ENCODE results near the gene FAM78A.
"Not testable (repeated sequence)": the region's sequence is repeated elsewhere in the genome, so short reads cannot be mapped to it uniquely, and the experiment has no call there.

Gene FAM78A

DNA sequence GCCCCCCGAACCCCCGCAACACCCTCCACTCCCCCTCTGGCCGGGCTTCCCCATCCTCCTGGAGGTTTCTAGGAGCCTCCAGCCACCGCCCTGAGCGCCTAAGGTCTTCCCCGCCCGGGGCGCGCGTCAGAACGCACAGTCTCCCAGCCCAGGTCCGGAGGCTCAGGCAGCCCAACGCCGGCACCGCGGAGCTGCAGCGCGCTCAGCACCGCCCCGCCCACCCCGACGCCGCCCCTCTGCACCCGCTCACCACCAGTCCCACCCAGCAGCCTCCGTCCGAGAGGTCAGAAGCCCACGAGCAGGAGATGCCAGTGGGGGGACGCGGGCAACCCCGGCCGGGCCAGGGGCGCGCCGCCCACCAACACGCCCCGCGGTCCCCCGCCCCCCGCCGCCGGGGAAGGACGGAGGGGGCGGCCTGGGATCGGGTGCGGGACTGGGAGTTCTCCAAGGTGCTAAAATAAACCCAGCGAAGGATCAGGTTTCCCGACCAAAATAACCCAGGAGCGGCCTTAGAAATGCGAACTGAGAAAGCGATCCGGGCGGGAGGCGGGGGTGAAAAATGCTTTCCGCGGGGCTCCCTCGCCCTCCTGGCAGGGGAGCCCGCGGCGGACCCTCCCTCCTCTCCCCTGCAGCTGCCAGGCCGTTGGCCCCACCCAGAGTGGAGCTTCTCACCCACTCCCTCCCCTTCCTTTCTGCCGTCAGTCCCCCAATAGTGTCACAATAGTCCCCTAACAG is 6.5 kb upstream of the FAM78A start:
- in situ Hi-C loops (cut with MboI; ENCODE audit: low sequenced_read_pairs), result no loop called here

DNA sequence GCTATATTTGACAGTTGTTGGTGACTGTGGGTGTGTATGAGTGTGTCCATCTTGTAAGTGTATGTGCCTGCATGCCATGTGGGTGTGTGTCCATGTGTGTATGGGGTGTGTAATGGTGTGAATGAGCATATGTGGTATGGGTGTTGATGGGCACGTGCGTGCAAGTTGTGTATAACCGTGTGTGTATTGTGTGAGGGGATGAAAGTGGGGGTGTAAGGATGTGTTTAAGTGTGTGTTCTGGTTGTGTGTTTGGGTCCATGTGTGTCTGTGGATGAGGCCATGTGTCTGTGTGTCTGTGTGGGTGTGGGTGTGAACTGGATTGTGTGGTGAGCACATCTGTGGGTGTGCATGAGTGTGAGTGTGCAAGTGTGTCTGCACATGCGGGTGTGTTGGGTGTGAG is 5.9 kb upstream of the FAM78A start:
- in situ Hi-C loops (cut with MboI; ENCODE audit: low sequenced_read_pairs), result no loop called here

DNA sequence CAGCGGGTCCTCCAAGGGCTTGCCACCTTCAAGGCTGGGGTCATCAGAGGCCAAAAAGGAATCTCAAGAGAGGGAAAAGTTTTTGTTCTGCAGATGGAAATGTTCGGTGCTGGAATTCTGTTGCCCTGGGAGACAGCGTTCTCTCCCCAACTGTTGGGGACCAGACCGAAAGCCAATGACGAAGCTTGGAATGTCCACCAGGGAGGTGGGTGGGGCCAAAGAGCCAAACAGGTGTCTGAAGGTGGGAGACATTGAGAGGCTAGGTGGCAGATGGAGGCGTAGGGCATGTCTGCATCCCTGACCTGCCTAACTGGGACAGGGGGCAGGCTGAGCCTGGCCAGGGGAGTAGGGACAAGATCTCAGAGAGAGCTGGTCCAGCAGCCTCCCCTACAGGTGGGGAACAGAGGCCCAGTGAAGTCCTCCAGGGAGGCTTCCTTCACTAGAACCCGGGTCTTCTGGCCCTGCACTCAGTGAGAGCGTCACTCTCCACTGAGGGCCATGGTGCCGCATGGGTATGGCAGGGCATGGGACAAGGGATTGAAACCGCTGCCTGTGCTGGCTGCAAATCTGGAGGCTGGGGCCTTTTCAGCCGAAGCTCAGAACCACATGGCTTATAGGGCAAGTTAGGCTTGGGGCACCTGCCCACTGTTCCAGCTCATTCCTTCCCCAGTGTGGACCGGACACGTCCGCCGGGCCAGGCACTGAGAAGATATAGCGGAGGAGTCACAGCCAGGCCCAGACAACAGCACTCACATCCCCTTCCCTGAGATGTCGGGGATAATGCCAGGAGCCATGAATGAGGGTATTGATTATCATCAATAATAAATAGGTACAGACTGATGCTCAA is 5.0 kb upstream of the FAM78A start:
- in situ Hi-C loops (cut with MboI; ENCODE audit: low sequenced_read_pairs), result no loop called here

DNA sequence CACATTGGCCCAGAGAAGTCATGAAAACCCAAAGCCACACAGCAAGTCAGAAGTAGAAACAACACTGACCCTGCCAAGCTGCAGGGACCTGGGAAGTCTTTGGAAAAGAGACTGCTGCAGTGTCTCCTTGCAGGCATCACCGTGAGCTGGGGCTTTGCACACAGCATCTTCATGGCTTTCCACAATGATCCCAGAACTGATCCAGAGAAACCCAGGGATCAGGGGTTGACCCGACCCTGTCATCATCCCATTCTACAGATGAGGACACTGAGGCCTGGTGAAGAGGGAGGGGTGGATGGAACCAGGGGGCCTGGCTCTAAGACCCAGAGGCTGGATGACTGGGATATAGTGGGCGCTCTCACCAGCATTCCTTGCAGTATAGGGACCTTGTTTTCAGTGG is 4.3 kb upstream of the FAM78A start:
- in situ Hi-C loops (cut with MboI; ENCODE audit: low sequenced_read_pairs), result no loop called here

DNA sequence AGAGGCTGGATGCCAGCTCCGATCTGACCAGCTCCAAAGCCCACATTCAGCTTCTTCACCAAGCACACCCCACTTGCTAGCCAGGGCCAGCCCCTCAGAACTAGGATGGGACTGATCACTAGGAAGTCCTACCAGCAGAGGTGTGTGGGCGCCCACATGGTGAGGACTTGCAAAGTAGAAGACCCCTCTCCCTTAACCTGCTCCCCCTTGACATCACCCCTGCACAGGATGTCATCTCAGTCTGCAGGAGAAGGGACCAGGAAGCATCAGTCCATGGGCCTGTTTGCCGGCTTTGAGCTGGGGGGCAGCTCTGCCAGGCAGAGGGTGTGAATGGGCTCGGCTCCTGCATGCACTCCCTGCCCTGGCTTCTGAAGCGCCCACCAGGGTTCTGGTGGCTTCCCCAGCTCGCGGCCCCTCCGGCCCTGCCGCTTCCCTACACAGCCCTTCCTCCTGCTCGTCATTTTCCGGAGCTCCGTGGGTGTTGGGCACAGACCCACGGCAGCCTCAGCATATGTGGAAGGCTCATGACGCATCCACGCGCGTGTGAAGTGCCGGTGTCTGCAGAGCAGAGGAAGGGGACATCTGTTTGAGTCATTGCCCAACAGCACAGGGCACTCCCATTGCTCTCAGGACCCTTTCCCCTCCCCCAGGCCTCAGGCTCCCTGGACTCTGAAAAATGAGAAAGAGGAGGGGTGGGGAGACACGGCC is 3.7 kb upstream of the FAM78A start:
- in situ Hi-C loops (cut with MboI; ENCODE audit: low sequenced_read_pairs), result no loop called here

DNA sequence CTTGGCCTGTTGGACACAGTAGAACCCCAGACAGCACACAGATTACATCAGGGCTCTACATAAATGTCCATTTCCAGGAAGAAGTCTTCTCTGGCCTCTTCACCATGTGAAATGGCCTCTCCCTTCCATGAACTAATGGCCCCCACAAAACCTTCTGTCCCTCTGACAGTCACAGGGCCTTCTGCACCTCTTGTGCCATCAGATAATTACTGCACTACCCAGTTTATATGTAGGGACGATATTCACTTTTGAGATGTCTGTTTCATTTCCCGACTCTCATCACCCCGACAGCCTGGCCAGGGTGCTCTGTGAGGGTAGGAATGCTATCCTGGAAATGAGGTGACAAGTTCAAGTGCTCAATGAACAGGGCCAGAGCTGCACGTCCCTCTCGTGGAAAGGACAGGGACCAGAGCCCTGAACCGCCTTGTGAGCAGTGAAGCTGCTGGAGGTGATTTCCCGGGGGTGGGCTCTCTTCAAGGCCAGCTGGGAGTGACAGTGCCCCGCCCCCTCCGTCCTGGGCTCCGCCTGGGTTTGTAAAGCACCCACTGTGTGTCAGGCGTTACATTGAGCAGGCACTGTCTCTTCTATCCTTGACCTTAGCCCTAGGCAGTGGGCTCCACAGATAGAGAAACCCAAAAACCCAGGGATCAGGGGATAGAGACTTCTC is 3.0 kb upstream of the FAM78A start:
- in situ Hi-C loops (cut with MboI; ENCODE audit: low sequenced_read_pairs), result no loop called here

DNA sequence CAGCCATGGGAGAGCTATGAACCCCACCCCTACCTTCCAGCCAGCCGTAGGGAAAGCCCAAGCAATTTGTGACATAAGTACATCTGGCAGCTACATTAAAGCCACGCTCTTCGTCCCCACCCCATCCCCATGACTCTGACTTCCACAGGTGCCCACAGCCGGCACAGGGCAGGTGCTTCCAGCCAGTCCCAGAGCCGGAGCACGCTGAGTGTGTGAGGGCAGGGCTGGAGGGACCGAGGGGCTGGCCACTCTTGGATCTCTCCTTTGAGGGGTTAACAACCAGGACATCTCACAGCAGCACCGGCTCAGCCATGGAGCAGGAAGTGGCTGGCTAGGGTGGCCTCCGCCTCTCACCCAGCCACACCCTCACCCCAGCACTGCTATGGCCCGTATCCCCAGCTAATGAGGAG is 2.4 kb upstream of the FAM78A start:
- in situ Hi-C loops (cut with MboI; ENCODE audit: low sequenced_read_pairs), result no loop called here

DNA sequence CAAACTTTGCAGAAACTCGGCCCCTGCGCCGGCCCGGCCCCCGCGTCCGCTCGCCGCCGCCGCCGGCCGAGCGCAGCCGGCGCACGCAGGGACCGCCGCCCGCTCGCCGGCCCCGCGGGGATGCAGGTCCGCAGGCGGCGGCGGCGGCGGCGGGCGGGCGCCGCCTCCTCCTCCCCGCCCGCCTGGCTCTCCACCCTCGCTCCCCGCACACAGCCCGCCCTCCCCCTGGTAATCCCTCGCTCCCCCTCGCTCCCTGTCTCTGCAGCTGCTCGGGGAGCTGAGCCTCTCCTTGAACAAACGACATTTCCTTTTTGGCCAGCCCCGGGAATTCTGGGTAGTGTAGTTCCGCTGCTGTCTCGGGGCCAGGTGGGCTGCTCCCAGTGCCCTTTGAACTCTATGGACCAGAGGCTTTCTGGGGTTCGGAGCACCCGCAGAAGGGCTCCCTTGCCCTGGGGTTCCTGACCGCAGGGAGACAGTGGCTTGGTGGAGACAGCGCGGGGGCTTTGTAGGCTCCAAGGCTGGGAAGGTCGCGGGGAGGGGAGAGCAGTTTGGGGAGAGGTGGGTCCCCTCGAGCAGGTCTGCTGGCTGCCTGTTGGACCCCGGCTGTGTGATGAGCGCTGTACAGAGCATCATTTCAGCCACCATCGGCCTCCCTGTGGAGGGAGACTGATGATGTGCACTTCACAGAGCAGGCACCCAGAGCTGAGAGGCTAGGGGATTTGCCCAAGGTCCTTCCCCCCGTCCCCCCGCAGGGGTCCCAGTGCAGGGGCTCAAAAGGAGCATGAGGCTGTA is 1.8 kb upstream of the FAM78A start:
- in situ Hi-C loops (cut with MboI; ENCODE audit: low sequenced_read_pairs), result no loop called here

DNA sequence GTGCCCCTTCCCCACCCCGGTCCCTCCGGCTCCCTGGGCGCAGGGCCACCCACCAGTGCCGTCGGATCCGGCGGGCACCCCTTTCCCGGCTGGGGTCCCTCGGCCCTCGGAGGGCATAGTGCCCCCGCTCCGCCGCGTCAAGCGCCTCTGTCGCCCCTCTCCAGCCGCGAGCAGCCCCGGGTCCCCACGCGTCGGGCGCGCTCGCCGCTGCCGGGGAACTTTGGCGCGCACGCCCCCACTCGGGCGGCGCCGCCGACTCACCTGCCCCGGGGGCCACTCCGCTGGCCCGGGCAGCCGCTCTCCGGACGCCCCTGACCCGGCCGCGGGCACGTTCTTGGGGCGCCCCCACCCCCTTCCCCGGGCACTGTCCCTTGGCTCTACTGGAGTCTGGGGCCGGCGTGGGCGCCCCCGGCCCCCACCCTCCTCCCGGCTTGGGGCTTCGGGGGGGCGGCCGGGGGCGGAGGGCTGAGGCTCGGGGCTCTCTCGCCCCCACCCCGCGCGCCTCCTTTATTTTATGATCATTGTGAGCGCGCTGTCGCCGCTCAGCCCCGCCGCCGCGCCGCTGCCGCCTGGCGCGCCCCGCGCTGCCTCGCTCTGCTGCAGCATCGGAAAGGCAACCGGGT is 1.1 kb upstream of the FAM78A start:
- in situ Hi-C loops (cut with MboI; ENCODE audit: low sequenced_read_pairs), result no loop called here

DNA sequence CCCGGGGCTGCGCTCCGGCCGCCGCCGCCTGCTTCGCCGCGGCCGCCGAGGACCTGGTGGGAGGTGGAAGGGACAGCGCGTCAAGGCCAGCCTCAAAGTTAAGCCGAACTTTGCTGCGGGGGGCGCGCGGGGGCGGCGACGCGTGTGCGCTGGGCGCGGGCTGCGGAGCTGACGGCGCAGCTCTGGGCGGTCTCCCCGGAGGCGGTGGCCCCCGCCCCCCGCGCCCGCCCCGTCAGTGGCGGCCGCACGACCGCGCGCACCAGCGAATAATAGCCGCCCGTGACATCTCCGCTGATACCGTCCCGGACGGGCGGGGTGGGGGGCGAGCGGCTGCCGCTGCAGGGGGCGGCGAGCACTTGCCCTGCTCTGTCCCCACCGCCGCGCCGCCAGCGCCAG is 579 bp upstream of the FAM78A start:
- in situ Hi-C loops (cut with MboI; ENCODE audit: low sequenced_read_pairs), result no loop called here

DNA sequence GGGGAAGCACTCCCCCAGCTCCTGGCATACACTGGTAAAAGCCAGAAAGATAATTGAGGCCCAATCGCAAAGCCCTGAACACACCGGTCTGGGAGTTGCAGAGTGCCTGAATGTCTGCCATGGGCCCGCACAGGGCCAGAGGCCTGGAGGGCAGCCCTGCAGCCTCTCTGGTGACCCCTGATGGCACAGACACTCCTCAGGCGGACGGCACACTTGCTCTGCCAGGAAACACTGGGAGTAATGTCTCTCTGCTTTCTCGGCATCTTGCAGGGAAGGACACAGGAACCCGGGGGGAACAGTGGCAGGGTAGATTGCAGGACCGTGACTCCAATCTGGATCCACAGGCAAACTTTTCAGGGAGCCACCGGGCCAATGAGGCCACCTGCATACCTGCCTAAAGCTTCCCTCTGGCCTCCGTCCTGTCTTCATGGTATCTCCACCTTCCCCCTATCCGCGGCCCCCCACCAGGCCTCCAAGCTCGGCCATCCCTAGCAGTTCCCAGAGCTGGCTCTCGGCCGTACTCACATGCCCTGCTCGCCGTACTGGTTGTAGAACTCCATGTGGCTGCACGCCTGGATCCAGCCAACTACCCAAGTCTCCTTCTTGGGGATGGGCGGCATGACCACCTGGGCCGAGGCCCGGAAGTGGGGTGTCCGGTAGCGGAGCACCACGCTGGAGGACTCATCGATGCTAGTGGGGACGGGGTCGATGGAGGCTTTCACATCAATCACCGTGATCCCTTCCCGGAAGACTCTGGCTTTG is 797 bp downstream of the FAM78A start:
- in situ Hi-C loops (cut with MboI; ENCODE audit: low sequenced_read_pairs), result no loop called here

DNA sequence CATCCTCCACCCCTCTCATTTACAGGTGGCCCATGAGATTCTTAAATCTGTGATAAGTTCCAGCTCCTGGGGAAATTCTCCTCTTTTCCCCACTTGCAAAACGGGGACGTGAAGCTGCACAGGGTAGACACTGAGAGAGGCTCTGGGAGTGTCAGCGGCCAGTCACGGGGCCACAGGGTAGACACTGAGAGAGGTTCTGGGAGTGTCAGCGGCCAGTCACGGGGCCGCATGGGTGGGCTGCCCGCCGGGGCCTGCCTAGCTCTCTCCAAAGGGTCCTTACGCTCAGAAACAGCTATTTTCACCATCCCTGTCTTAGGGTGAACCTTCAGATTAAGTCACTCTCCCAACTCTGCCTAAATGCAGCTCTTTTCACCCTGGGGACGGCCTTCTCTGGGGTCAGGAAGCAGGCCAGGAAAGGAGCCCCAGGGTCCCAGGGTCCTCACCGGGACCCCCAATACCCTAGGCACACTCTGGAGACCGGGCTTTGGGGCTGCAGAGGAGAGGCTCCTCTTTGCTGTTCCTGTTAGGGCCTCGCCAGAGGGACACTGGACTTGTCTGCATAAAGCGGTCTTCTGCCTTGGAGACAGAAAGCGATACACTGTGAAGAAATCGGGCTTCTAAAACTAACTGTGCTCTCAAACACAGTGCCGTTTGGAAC is 1.5 kb downstream of the FAM78A start:
- in situ Hi-C loops (cut with MboI; ENCODE audit: low sequenced_read_pairs), result no loop called here

DNA sequence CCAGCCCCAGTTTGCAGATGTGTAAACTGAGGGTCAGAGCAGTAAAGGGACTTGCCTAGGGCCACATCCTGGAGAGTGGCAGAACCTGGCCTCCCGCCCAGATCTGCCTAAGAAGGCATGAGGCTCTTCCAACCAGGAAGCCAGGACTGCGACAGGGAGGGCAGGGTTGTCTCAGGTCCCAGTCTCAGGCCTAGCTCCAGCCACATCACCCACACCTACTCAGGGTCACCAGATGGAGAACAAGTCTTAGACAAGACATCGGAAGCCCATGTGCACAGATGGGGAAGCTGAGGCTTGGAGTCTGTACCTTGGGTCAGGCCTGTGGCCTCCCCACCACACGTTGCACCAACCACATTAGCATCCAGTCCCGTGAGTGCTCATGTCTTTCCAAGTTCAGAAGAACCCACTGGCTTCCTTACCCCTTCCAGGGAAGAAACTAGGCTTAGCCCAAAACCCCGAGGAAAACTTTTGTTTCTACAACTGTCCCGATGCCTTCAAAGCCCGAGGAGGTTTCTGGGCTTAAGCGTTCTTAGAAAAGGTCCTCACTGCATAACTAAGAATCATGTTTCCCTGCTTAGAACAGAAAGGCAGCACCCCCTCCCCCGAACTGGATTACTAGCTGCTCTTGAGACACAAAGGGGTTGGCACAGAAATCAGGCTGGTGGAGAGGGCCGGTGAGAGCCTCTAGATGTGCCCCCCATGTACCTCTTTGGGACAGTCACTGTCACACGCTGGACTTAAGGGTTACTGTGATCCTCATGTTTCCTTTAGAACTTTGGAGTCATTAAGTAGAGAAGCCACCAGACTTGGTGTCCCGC is 2.2 kb downstream of the FAM78A start:
- in situ Hi-C loops (cut with MboI; ENCODE audit: low sequenced_read_pairs), result no loop called here

DNA sequence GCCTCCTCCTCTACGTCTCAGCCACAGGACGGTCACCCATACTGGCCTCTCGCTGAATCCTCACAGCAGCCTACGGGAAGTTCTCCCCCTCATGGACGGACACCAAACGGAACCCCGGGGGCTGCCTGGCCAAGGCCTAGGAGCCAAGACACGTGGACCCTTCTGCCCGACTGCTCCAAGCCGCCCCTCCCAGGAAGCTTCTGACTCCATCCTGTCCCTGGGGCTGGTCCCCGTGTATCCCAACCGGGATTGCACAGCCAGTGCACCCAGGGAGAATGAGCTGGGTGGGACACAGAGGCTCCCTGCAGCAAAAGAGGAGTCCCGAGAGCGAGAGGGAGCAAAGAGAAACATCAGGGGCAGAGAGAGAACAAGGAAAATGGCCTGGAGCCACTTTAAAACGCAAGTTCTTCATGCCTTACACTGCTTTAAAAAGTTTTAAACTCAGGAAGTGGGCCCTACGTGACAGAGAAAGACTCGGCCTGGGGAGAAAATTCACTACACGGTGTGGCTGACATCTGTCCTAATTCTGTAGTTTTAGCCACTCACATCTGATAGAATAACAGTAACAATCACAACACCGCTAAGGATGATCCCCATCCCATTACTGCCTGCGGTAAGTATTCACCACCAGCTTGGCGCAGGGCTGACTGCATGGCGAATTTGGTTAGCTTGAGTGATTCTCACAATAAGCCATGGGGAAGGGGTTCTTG is 3.0 kb downstream of the FAM78A start:
- in situ Hi-C loops (cut with MboI; ENCODE audit: low sequenced_read_pairs), result no loop called here

DNA sequence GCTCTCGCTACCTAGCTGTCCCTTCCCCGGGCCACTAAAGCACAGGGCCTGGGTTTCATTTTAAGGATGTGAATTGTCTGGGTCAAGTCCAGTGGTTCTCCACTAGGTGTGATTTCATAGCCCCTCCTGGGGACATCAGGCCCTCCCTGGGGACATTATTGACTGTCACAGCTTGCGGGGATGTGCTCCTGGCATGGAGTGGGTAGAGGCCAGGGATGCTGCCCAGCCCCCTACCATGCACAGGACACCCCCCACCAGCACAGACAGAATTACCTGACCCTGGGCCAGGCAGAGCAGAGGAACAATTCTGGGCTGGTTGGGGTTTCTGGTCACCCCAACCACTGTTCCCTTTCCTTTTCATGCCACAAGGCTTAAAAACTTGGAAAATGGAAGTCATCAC is 4.1 kb downstream of the FAM78A start:
- in situ Hi-C loops (cut with MboI; ENCODE audit: low sequenced_read_pairs), result no loop called here

DNA sequence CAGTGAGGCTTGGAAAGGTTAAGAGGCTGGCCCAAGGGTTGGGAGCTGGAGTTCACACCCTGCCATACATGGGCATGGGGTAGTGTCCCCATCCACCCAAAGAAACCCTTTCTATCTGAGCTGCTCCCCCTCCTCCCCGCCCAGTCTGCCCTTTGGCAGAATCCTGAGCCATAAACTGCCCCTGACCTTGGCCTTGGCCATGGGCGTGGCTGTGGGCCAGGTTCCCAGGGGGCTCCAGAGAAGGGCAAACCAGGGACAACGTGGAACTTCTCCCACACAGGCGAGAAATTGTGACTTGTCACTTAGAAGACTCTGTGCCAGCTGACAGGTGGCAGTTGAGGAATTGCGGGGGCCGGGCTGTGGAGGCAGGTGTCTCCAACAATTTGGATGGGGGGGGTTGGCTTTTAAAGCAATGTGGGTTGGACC is 4.8 kb downstream of the FAM78A start:
- in situ Hi-C loops (cut with MboI; ENCODE audit: low sequenced_read_pairs), result no loop called here

DNA sequence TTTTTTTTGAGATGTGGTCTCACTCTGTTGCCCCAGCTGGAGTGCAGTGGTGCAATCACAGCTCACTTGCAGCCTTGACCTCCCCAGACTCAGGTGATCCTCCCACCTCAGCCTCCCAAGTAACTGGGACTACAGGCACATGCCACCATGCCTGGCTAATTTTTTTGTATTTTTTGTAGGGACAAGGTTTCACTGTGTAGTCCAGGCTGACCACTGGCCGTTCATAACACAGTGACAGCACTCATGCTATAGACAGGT is 5.4 kb downstream of the FAM78A start:
- in situ Hi-C loops (cut with MboI; ENCODE audit: low sequenced_read_pairs), result not testable (repeated sequence)
